Measurements from ENCODE around the gene SETBP1.

Gene SETBP1

GRCh38 chr18:44816477-44816876 is 135.8 kb downstream of the SETBP1 start (continued):
- TF ChIP-seq ZNF302 (tag by site-specific recombination; IDR thresholded peaks at IDR 0.05; ENCODE audit: low read depth): no peak
- no peak for TF ChIP-seq ZNF184 (tag by site-specific recombination; IDR thresholded peaks at IDR 0.05)

- CTCF ChIA-PET: no interaction called here
- POLR2A ChIA-PET: no interaction called here
- Histone ChIP-seq H3K27ac (ENCODE audit: extremely low read depth, low read depth, low read length) (no peak overlapping the region), H3K4me3 (ENCODE audit: low read depth, low read length) (no peak overlapping the region), H3K36me3 (ENCODE audit: control insufficient read depth in 2 of 2, insufficient read depth in 1 of 2, low read length in 2 of 2) (no peaks in the 10 kb centered on the region), H3K4me1 (ENCODE audit: control insufficient read depth, insufficient read depth, low read length) (no peaks in the 10 kb centered on the region; the same call in 1 of the 2 replicates), H3K9me3 (ENCODE audit: control insufficient read depth, insufficient read depth, low read depth, low read length) (no peaks in the 10 kb centered on the region)
- TF ChIP-seq ZSCAN4 (tag by site-specific recombination; IDR thresholded peaks at IDR 0.05): no peak
- TF ChIP-seq KLF7 (tag by site-specific recombination; IDR thresholded peaks at IDR 0.05; ENCODE audit: borderline replicate concordance): no peak
- no peak for TF ChIP-seq ZBTB21 (tag by site-specific recombination; IDR thresholded peaks at IDR 0.05)
- TF ChIP-seq ZNF280C (tag by site-specific recombination; IDR thresholded peaks at IDR 0.05): no peak
- TF ChIP-seq ZFP3 (tag by site-specific recombination; IDR thresholded peaks at IDR 0.05; ENCODE audit: low read depth): no peak
- TF ChIP-seq ZSCAN30 (tag by site-specific recombination; IDR thresholded peaks at IDR 0.05): no peak
- no peak for TF ChIP-seq ZNF449 (tag by site-specific recombination; IDR thresholded peaks at IDR 0.05)
- TF ChIP-seq ZNF747 (tag by site-specific recombination; IDR thresholded peaks at IDR 0.05): no peak
- no peak for TF ChIP-seq ZFP41 (tag by site-specific recombination; IDR thresholded peaks at IDR 0.05; ENCODE audit: borderline replicate concordance)
- no peak for TF ChIP-seq ZNF692 (tag by site-specific recombination; IDR thresholded peaks at IDR 0.05)
- no peak for TF ChIP-seq ZNF155 (tag by site-specific recombination; IDR thresholded peaks at IDR 0.05)
- no peak for TF ChIP-seq GLIS1 (tag by site-specific recombination; IDR thresholded peaks at IDR 0.05)
- TF ChIP-seq ZNF133 (tag by site-specific recombination; IDR thresholded peaks at IDR 0.05): no peak
- TF ChIP-seq HOXA7 (CRISPR knock-in tag; IDR thresholded peaks at IDR 0.05; ENCODE audit: borderline replicate concordance): no peak
- no peak for TF ChIP-seq ZNF280D (tag by site-specific recombination; IDR thresholded peaks at IDR 0.05)
- no peak for TF ChIP-seq ELK4 (IDR thresholded peaks at IDR 0.05; ENCODE audit: borderline replicate concordance, low read depth, low read length)
- TF ChIP-seq WT1 (tag by site-specific recombination; IDR thresholded peaks at IDR 0.05): no peak
- no peak for TF ChIP-seq ZNF560 (tag by site-specific recombination; IDR thresholded peaks at IDR 0.05; ENCODE audit: borderline replicate concordance)
- no peak for TF ChIP-seq ZNF544 (tag by site-specific recombination; IDR thresholded peaks at IDR 0.05)
Measured at GRCh38 chr18:44817831-44818473, 137.3 kb downstream of the SETBP1 start.
